ENCODE data around the gene FBXO31. TPM values are rescaled to one million over a fixed set of nuclear protein-coding genes. Genes with fewer than 3 reads are reported as not detected.

The FBXO31 gene
- total and polyA plus RNA-seq, 2 of the 13 experiments (the other 11 are each of a cell fraction or from before 2014, with no cell fraction given) = 92.4 to 101 TPM

- TF ChIP-seq KLF15 (CRISPR knock-in tag; IDR thresholded peaks at IDR 0.05; ENCODE audit: borderline replicate concordance) (no peak), ZNF282 (IDR thresholded peaks at IDR 0.05; ENCODE audit: partially characterized antibody) (no peak), RARA (CRISPR knock-in tag; IDR thresholded peaks at IDR 0.05) (peak; percentile 74), NR1H2 (CRISPR knock-in tag; IDR thresholded peaks at IDR 0.05; ENCODE audit: borderline replicate concordance, low read depth) (peak; percentile 17; the same call in 1 of the 2 replicates), ZNF737 (CRISPR knock-in tag; IDR thresholded peaks at IDR 0.05; ENCODE audit: borderline replicate concordance) (no peak), SP140L (CRISPR knock-in tag; IDR thresholded peaks at IDR 0.05; ENCODE audit: borderline replicate concordance) (peak; percentile 58; the same call in 1 of the 2 replicates), HDAC6 (IDR thresholded peaks at IDR 0.05; ENCODE audit: low read depth, low read length) (no peak), MAFK (conservative IDR thresholded peaks at IDR 0.05 in 1 of 2, IDR thresholded peaks at IDR 0.05 in 1 of 2; ENCODE audit: low read length in 2 of 2) (no peak; a peak in 1 of 4 replicates), ZNF761 (CRISPR knock-in tag; conservative IDR thresholded peaks at IDR 0.05) (peak; percentile 87; the same call in 1 of the 2 replicates), XRCC5 (optimal IDR thresholded peaks at IDR 0.05; ENCODE audit: low read length) (no peak), ZNF20 (CRISPR knock-in tag; IDR thresholded peaks at IDR 0.05) (no peak), ZNF543 (CRISPR knock-in tag; IDR thresholded peaks at IDR 0.05) (peak; percentile 93; the same call in 1 of the 2 replicates), JUND (CRISPR knock-in tag; IDR thresholded peaks at IDR 0.05) (peak; percentile 84), ATRX (CRISPR knock-in tag; IDR thresholded peaks at IDR 0.05; ENCODE audit: borderline replicate concordance) (no peak), ZNF530 (CRISPR knock-in tag; IDR thresholded peaks at IDR 0.05; ENCODE audit: low read depth) (no peak), HNRNPUL1 (IDR thresholded peaks at IDR 0.05; ENCODE audit: low read depth, low read length) (peak; percentile 91), NCOA5 (CRISPR knock-in tag; IDR thresholded peaks at IDR 0.05) (no peak), NFE2 (CRISPR knock-in tag; IDR thresholded peaks at IDR 0.05) (no peak), E2F2 (CRISPR knock-in tag; IDR thresholded peaks at IDR 0.05; ENCODE audit: borderline replicate concordance) (peak; percentile 85; the same call in 1 of the 2 replicates), ZNF383 (CRISPR knock-in tag; IDR thresholded peaks at IDR 0.05; ENCODE audit: borderline replicate concordance) (no peak), RXRA (CRISPR knock-in tag; IDR thresholded peaks at IDR 0.05) (peak; percentile 90), RCOR2 (CRISPR knock-in tag; IDR thresholded peaks at IDR 0.05) (0 out of 2 replicates have a peak, but pooled peaks have one; percentile 13), EED (CRISPR knock-in tag; IDR thresholded peaks at IDR 0.05) (peak; percentile 87; the same call in 1 of the 2 replicates), SIX1 (CRISPR knock-in tag; IDR thresholded peaks at IDR 0.05; ENCODE audit: borderline replicate concordance) (peak; percentile 43; the same call in 1 of the 2 replicates), ONECUT2 (CRISPR knock-in tag; IDR thresholded peaks at IDR 0.05) (peak; percentile 52; the same call in 1 of the 2 replicates)
- TF ChIP-seq, protein P1, sequence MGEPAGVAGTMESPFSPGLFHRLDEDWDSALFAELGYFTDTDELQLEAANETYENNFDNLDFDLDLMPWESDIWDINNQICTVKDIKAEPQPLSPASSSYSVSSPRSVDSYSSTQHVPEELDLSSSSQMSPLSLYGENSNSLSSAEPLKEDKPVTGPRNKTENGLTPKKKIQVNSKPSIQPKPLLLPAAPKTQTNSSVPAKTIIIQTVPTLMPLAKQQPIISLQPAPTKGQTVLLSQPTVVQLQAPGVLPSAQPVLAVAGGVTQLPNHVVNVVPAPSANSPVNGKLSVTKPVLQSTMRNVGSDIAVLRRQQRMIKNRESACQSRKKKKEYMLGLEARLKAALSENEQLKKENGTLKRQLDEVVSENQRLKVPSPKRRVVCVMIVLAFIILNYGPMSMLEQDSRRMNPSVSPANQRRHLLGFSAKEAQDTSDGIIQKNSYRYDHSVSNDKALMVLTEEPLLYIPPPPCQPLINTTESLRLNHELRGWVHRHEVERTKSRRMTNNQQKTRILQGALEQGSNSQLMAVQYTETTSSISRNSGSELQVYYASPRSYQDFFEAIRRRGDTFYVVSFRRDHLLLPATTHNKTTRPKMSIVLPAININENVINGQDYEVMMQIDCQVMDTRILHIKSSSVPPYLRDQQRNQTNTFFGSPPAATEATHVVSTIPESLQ (CRISPR knock-in tag; conservative IDR thresholded peaks at IDR 0.05) = no peak
- TF ChIP-seq, protein P2, sequence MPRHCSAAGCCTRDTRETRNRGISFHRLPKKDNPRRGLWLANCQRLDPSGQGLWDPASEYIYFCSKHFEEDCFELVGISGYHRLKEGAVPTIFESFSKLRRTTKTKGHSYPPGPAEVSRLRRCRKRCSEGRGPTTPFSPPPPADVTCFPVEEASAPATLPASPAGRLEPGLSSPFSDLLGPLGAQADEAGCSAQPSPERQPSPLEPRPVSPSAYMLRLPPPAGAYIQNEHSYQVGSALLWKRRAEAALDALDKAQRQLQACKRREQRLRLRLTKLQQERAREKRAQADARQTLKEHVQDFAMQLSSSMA (CRISPR knock-in tag; IDR thresholded peaks at IDR 0.05) = peak; percentile 100
These were observed 8.6 kb upstream of the FBXO31 start, which contains the start of gene MAP1LC3B (continued) for GRCh38 chr16:87391950-87392820.

All from HepG2 (cell line).